Liver (tissue), 9 donors: ENCODE results near the gene AGBL5. TPM values are rescaled to one million over a fixed set of nuclear protein-coding genes. Genes with fewer than 3 reads are reported as not detected.

Source experiments
- DNase-seq: peaks from one replicate; pipeline ENCODE4 v3.0.0-alpha.2; 2017; ENCODE audit warnings: low spot score
- H3K27ac ChIP-seq, 2 donors: one replicate each; pipeline ENCODE4 v1.7.0; 2013; ENCODE audit warnings: inconsistent platforms in 2 of 2, low read length in 2 of 2, control low read depth in 1 of 2, low read depth in 1 of 2, mild to moderate bottlenecking in 1 of 2
- H3K27me3 ChIP-seq, 4 donors: one replicate each; pipeline versions ENCODE4 v1.6.1 to v1.7.0; 2013; ENCODE audit warnings: low read length in 3 of 4, inconsistent platforms in 1 of 4, mild to moderate bottlenecking in 1 of 4, moderate library complexity in 1 of 4; ENCODE audit not compliant: control insufficient read depth in 4 of 4, insufficient read depth in 4 of 4
- H3K36me3 ChIP-seq, 4 donors: one replicate each; pipeline versions ENCODE4 v1.6.1 to v1.7.0; 2013; ENCODE audit warnings: low read length in 3 of 4, mild to moderate bottlenecking in 3 of 4, low read depth in 1 of 4, moderate library complexity in 1 of 4; ENCODE audit not compliant: control insufficient read depth in 4 of 4, insufficient read depth in 3 of 4
- H3K4me1 ChIP-seq, 4 donors: one replicate each; pipeline versions ENCODE4 v1.6.1 to v1.7.0; 2013; ENCODE audit warnings: low read length in 3 of 4, mild to moderate bottlenecking in 3 of 4, moderate library complexity in 1 of 4; ENCODE audit not compliant: control insufficient read depth in 4 of 4, insufficient read depth in 4 of 4
- H3K4me3 ChIP-seq, 3 donors: one replicate each; pipeline versions ENCODE4 v1.6.1 to v1.7.0; 2013; ENCODE audit warnings: low read length in 3 of 3, control low read depth in 1 of 3, low read depth in 1 of 3, mild to moderate bottlenecking in 1 of 3
- H3K9ac ChIP-seq, 2 donors: one replicate each; pipeline ENCODE4 v1.7.0; 2013; ENCODE audit warnings: low read length in 2 of 2, mild to moderate bottlenecking in 2 of 2, moderate library complexity in 2 of 2, control low read depth in 1 of 2, low read depth in 1 of 2
- H3K9me3 ChIP-seq, 4 donors: one replicate each; pipeline versions ENCODE4 v1.6.1 to v1.7.0; 2013; ENCODE audit warnings: low read length in 3 of 4; ENCODE audit not compliant: control insufficient read depth in 4 of 4
- ATF3 ChIP-seq: IDR thresholded peaks from 2 replicates; pipeline ENCODE4 v1.6.1; 2016; ENCODE audit warnings: antibody characterized with exemption
- CTCF ChIP-seq: fragments of 150-350 bp; IDR thresholded peaks from 2 replicates; pipeline ENCODE4 v1.5.1; 2017; ENCODE audit warnings: improper control_type of control experiment, low read depth, low read length; ENCODE audit not compliant: missing input control
- HNF4A ChIP-seq, 2 donors: conservative IDR thresholded peaks; 2 replicates each; pipeline ENCODE4 v1.6.1; 2016; ENCODE audit warnings: antibody characterized with exemption in 2 of 2, mild to moderate bottlenecking in 2 of 2
- HNF4G ChIP-seq: IDR thresholded peaks from 2 replicates; pipeline ENCODE4 v1.6.1; 2016; ENCODE audit warnings: antibody characterized with exemption
- JUND ChIP-seq, 2 donors: IDR thresholded peaks; 2 replicates each; pipeline ENCODE4 v1.6.1; 2016; ENCODE audit warnings: antibody characterized with exemption in 2 of 2
- NR2F2 ChIP-seq: IDR thresholded peaks from 2 replicates; pipeline ENCODE4 v1.6.1; 2016; ENCODE audit warnings: antibody characterized with exemption
- REST ChIP-seq: IDR thresholded peaks from 2 replicates; pipeline ENCODE4 v1.6.1; 2016; ENCODE audit warnings: antibody characterized with exemption, mild to moderate bottlenecking
- RXRA ChIP-seq, 2 donors: IDR thresholded peaks; 2 replicates each; pipeline ENCODE4 v1.6.1; 2017 to 2018; ENCODE audit warnings: antibody characterized with exemption in 2 of 2, mild to moderate bottlenecking in 1 of 2
- SP1 ChIP-seq: IDR thresholded peaks from 2 replicates; pipeline ENCODE4 v1.6.1; 2018; ENCODE audit warnings: antibody characterized with exemption, mild to moderate bottlenecking
- YY1 ChIP-seq: IDR thresholded peaks from 2 replicates; pipeline ENCODE4 v1.6.1; 2016; ENCODE audit warnings: antibody characterized with exemption, mild to moderate bottlenecking
- ZBTB33 ChIP-seq: IDR thresholded peaks from 2 replicates; pipeline ENCODE4 v1.6.1; 2016; ENCODE audit warnings: antibody characterized with exemption
- WGBS: extraction: QIAGEN DNeasy Blood & Tissue Kit; methylation state at CpG from one replicate; pipeline ENCODE4 v1.1.7; 2013; 5-methylcytosine and 5-hydroxymethylcytosine counted together
- polyA plus RNA-seq, 2 donors: library from polyadenylated mRNA; stranded (reverse) in 1 of 2; unstranded in 1 of 2; fragments of 200-250 nt in 1 of 2; fragments of >200 nt in 1 of 2; fragmentation: Nextera tagmentation in 1 of 2; extraction: Ambion mirVana in 1 of 2; gene quantifications; one replicate each; pipeline versions ENCODE4 v1.2.1 to v1.2.3, GENCODE V29; 2013 to 2015
- total RNA-seq, 2 donors: library from RNA; depleted of rRNA; stranded (reverse); fragments of >200 nt; gene quantifications; one replicate each; pipeline ENCODE4 v1.2.3, GENCODE V29; 2014
- donor health status: healthy.
- donor health status: healthy.
- donor health status: healthy.
- donor health status: healthy.
- donor health status: healthy.

AGBL5 gene
- total and polyA plus RNA-seq, 4 donors: 3.2 to 9.0 (median 4.8) TPM

GRCh38 chr2:27083410-27084296, 32.2 kb downstream of the AGBL5 start (continued):
- TF ChIP-seq CTCF (no peak), HNF4G (no peak), RXRA (IDR thresholded peaks at IDR 0.05) (no peak), HNF4A (conservative IDR thresholded peaks at IDR 0.05) (no peak)

GRCh38 chr2:27084297-27085061, 33.0 kb downstream of the AGBL5 start:
- H3K27ac ChIP-seq: no peak overlapping the region
- TF ChIP-seq HNF4G: no peak
- no peak for TF ChIP-seq JUND (IDR thresholded peaks at IDR 0.05)
- no peak for TF ChIP-seq RXRA (IDR thresholded peaks at IDR 0.05)
- TF ChIP-seq YY1: no peak
- TF ChIP-seq ATF3: no peak
- no peak for TF ChIP-seq NR2F2
- TF ChIP-seq ZBTB33: no peak
- TF ChIP-seq REST: no peak
- TF ChIP-seq SP1: no peak
- no peaks in the 10 kb centered on the region for H3K27me3 ChIP-seq
- H3K36me3 ChIP-seq: no peaks in the 10 kb centered on the region
- H3K9ac ChIP-seq: no peak overlapping the region
- no peaks in the 10 kb centered on the region for H3K9me3 ChIP-seq
- peaks cover 9 to 63% (median 31%) of the 10 kb centered on the region in 4 donors for H3K4me1 ChIP-seq
- DNase-seq: no peak
- H3K4me3 ChIP-seq: no peak overlapping the region
- WGBS: 86% methylated on average over 6 of the region's 6 CpGs
